NCI-H1105 treated with DMSO at 0.1 percent for 48 hours (cell line): ENCODE measurements around the gene CRISPLD2.
"Not testable (repeated sequence)": the region's sequence is repeated elsewhere in the genome, so short reads cannot be mapped to it uniquely, and the experiment has no call there.

Source experiments
- DNase-seq: peaks from one replicate; lab custom pipeline; 2025; lab: John Stamatoyannopoulos, UW

CRISPLD2 gene

DNA sequence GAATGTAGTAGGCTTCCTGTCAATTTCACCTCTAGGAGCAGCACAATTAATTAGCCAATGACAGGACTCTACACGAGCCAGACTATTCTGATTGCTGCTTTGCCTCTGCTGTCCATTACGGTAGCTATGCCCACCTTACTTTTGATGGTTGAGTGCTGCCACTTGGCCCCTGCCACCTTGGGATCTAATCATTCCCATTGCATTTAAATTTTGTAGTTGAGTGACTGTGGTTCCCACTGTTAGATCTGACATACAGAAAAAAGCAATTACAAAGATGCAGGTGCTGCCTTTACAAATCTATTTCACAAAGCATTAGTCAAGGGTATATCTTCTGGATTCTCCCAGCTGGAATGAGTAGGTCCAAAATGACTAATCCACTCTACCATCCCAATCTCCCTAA, 39.9 kb downstream of the CRISPLD2 start:
- DNase-seq, result no peak

GRCh38 chr16:84860383-84860782, 40.6 kb downstream of the CRISPLD2 start:
- no peak for DNase-seq

- DNase-seq, result no peak
These were observed 41.9 kb downstream of the CRISPLD2 start for GRCh38 chr16:84861671-84862070.

DNA sequence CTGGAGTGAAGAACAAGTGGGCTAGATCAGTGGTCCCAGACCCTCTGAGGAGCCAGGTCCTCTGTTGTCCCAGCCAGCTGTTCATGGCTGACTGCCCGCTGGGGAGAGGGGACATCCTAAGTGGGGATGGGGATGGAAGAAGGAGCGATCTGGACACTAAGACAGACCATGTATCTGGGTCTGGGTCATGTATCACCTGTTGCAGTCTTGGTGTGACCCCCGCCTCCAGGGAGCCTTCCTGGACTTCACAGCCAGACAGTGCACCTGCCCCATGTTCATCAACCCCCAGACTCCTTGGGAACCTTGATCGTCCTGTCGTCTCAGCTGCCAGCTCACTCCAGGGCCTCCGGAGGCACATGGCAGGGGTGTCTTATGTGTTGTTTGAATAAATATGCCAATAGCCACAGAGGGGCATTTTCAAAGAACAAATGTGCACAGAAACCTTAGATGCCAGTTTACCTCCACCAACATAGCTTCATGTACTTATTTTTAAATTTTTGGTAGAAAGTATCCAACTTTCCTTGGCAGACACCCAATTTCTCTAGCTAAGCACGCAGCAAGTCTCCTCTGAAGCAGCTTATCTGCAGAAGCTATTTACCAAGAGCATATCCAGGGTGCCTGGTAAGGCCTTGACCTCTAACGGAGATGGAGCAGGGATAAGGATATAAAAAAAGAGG, 43.2 kb downstream of the CRISPLD2 start:
- DNase-seq, result no peak

GRCh38 chr16:84863481-84863814, 43.7 kb downstream of the CRISPLD2 start:
- DNase-seq, result no peak

DNA sequence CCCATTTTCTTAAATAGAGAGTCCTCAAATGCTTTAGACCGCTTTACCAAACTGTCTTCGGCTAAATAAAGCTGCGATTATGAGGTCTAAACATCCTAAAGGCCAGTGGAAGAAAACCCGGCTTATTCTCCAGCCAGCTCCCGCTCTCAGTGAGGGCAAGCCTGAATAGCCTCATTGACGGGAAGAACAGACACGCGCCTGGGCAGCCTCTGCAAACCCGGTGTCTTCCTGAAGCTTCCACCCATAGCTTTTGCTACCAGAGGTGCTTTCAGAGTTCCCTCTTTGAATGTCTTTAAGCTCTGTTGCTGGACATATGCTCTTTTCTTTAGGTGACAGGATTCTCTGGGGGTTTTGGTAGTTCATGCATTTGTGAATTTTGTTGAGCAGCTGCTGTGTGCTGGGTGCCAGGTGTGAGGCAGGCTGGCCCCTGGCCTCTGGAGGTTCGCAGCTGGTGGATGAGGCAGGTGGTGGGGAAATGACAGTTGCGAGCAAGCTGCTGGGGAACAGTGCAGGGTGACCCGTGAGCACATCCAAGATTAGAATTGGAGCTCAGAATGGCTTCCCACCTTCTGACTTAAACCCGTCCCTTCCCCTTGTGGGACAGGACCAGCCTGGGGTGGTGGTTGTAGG, 44.7 kb downstream of the CRISPLD2 start:
- no peak for DNase-seq

GRCh38 chr16:84867696-84868095, 47.9 kb downstream of the CRISPLD2 start:
- no peak for DNase-seq

GRCh38 chr16:84868328-84868727, 48.5 kb downstream of the CRISPLD2 start:
- DNase-seq, result no peak

GRCh38 chr16:84868829-84869472, 49.2 kb downstream of the CRISPLD2 start:
- DNase-seq, result no peak

DNA sequence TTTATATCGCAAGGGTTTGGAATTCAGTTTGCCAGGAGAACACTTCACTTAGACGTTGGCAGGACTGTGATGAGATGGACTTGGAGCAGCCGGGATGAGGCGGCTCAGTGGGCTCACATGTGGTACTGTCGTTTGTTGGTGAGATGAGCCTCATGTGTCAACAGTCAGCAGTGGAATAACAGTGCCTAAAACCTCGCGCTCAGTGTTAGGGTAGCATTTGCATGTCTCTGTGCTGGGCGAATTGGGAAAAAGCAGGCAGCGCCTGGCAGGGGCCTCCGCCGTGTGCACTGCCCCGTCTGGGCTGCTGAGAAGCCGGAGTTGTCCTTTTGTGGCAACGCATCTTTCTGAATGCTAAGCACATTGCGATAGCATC, 49.7 kb downstream of the CRISPLD2 start:
- no peak for DNase-seq

- DNase-seq, result not testable (repeated sequence)
These were observed 53.2 kb downstream of the CRISPLD2 start for GRCh38 chr16:84872971-84873370.

- DNase-seq, result no peak
These were observed 54.2 kb downstream of the CRISPLD2 start for GRCh38 chr16:84874004-84874435.

DNA sequence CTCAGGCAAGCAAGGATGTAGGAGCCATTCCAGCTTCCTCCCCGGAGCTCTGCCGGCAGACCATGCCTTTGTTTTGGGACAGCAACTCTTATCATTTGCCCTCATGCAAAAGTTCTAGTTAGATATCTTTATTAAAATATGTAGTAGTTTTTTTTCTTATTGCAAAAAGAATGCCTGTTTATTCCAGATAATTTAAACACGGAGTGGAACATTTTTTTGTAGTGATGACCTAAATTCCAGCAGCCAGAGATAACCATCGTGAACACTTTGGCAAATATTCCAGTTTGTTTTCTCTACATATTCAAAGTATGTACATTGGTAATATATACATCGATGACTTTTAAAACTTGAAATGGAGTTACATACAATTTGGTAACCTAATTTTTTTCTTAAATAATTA, 54.8 kb downstream of the CRISPLD2 start:
- DNase-seq, result no peak

DNA sequence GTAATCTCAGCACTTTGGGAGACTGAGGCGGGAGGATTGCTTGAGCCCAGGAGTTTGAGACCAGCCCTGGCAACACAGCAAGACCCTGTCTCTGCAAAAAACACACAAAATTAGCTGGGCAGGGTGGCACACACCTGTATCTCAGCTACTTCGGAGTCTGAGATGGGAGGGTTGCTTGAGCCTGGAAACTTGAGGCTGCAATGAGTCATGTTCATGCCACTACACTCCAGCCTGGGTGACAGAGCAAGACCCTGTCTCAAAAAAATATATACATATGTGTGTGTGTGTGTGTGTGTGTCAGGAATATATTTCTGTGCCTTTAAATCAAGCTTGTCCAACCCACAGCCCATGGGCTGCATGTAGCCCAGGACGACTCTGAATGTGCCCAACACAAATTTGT, 55.2 kb downstream of the CRISPLD2 start:
- DNase-seq, result no peak

DNA sequence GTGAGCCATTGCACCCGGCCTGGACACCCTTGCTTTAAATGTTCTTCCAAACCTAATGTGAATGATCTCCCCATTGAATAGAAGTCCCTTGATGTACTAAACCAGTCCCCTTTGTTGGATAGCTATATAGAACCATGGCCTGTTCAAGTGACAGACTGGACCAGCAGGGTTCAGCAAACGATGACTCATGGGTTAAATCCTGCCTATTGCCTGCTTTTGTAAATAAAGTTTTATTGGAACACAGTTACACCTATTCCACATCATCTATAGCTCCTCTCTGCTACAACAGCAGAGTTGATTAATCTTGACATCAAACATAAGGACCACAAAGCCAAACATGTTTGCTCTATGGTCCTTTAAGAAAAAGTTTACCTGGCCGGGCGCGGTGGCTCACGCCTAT, 56.1 kb downstream of the CRISPLD2 start:
- no peak for DNase-seq

- DNase-seq, result no peak
These were observed 57.3 kb downstream of the CRISPLD2 start for GRCh38 chr16:84876873-84877606.

GRCh38 chr16:84878770-84879169, 59.0 kb downstream of the CRISPLD2 start:
- DNase-seq, result no peak

DNA sequence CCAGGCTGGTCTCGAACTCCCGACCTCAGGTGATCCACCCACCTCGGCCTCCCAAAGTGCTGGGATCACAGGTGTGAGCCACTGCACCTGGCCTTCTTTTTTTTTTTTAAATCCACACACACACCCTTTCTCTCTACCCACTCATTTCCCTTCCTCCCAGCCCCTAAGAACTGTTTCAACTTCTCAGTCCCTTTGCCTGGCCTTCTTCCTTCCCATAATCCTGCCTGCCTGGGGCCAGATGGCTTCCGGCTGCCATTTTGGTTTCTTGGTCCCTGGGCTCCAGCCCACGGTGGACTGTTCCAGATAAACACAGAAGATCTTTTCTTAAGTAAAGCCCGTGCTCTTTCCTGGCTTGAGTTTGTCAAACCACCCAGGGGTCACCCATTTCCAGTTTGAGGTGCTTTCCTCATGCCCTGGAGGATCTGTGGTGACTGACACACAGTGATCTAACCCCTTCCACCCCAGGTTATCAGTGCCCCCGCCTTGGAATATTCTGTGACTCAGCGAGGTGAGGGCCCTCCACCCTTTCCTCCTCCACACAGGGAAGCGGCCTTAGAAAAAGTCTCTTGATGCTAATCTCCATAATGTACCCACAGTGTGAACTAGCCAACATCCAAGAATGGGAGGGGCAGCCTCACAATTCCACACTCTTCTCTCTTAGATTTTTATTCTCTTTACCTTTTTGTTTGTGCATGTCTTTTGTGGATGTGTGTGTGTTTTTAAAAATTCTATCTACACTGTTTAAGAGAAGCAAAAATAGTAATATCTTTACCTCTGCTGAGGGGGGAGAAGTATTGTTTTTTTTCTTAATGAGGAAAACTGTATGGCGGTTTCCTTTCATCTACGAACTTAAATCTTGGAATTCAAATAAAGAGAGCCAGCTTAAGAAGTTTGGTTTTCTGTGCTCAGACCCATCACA, 60.0 kb downstream of the CRISPLD2 start:
- DNase-seq, result no peak

DNA sequence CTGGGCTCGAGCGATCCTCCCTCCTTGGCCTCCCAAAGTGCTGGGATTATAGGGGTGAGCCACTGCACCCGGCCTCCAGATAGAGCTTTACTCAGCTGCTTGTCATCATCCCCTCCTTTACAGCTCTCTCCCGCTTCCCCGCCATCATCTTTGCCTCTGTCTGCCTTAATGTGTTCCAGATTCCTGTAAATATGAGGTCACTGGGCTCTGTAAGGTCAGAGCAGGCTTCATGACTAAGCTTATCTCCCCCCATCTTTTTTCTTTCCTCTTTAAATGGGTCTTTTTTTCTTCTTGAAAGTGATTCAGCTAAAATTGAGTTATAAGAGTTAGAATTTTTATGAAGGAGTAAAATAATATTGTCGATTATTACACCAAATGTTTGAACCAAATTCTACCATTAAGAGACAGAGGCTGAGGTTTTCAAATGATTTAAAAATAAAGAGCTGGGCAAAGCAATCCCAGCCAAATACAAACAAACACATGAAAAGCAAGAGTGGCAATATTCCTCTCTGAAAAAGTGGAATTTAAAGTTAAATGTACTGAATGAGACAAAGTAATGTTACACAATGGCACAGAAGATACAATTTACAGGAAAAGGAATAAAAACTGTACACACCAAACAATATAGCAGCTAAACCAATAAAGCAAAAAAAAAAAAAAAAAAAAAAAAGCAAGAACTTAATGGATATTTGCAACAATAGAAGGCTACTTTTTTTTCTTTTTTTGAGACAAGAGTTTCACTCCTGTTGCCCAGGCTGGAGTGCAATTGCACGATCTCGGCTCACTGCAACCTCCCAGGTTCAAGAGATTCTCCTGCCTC, 62.1 kb downstream of the CRISPLD2 start:
- DNase-seq, result no peak

DNA sequence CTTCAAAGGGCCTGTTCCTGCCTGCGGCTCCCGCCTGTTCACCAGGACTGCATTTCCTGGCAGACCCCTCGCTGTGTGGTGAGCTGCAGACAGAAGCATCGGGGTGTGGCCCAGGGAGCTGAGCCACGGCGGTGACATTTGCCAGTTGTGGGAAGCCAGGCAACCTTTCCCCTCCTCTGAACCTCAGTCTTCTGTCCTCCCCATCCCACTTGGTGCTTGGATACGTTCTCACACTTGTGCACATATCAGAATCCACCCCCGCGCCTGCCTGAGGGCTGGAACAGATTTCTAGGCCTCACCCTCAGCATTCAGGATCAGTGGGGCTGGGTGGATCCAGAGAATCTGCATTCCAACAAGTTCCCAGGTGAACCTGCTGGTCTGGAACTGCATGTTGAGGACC, 63.5 kb downstream of the CRISPLD2 start:
- no peak for DNase-seq

- DNase-seq, result no peak
These were observed 64.4 kb downstream of the CRISPLD2 start for GRCh38 chr16:84884246-84884595.
